Measurements from ENCODE around the gene CASS4. TPM values are rescaled to one million over a fixed set of nuclear protein-coding genes. Genes with fewer than 3 reads are reported as not detected.

CASS4 gene
- polyA plus RNA-seq, 2 of the 4 experiments (the other 2 are of a cell fraction), result 0.09 TPM

DNA sequence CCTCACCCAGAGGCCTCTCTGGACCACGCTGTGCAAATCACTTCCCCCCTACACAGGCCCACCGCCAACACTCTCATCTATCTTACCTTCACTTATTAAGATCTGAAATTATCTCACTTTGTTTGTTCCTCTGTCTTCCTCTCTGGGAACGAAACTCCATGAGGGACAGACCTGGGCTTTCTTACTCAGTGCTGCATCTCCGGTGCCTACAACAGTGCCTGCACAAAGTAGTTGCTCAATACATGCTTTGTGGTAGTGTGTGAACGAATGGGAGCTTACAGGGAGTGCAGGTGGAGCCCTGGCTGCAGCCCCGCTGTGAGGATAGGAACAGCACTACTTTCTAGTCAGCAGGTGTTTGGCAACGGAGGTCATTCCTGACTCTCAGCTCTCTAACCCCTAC, 5.3 kb downstream of the CASS4 start (continued):
- TF ChIP-seq TP53 (CRISPR knock-in tag; IDR thresholded peaks at IDR 0.05), result no peak
- TF ChIP-seq RFX5 (IDR thresholded peaks at IDR 0.05), result no peak
- TF ChIP-seq, protein P1, sequence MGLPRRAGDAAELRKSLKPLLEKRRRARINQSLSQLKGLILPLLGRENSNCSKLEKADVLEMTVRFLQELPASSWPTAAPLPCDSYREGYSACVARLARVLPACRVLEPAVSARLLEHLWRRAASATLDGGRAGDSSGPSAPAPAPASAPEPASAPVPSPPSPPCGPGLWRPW (IDR thresholded peaks at IDR 0.05), result no peak
- TF ChIP-seq, protein P2, sequence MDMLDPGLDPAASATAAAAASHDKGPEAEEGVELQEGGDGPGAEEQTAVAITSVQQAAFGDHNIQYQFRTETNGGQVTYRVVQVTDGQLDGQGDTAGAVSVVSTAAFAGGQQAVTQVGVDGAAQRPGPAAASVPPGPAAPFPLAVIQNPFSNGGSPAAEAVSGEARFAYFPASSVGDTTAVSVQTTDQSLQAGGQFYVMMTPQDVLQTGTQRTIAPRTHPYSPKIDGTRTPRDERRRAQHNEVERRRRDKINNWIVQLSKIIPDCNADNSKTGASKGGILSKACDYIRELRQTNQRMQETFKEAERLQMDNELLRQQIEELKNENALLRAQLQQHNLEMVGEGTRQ (IDR thresholded peaks at IDR 0.05), result no peak
- no peak for TF ChIP-seq ZNF302 (CRISPR knock-in tag; IDR thresholded peaks at IDR 0.05)
- no peak for TF ChIP-seq ESRRA (IDR thresholded peaks at IDR 0.05; ENCODE audit: borderline replicate concordance, low read length)

DNA sequence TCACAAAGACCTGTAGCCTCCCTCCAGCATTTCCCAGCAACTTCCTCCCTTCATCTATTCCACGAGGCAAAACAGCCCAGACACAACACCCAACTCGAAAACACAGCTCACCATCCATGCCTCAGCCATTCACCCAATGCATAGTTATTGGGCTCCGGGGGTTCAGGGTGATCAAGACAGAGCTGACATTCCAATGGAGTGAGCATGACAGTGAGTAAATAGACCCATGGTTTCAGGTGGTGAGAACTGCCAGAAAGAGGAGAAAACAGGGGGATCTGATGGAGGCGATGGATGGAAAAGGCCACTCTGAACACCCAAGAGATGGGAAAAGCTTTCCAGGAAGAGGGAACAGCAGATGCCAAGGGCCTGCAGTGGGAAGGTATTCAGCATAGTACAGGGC, 5.9 kb downstream of the CASS4 start:
- FAIRE-seq, result no peak
- no peak for ATAC-seq
- Histone ChIP-seq H3K4me2 (no peak overlapping the region), H3K9me3 (no peaks in the 10 kb centered on the region), H3K27ac (no peak overlapping the region), H3K4me3 (no peak overlapping the region), H3K4me1 (peaks cover 10% of the 10 kb centered on the region; the same call in 2 of the 3 replicates)
- WGBS (ENCODE audit: missing lambda C conversion rate), result 68% methylated on average over 4 of the region's 4 CpGs
- ChIA-PET POLR2A (no interaction called here), CTCF (interaction anchor here (0.9 to 1.3 kb wide), 2 partner anchors 9 to 19 kb away, joined by 3 to 6 read pairs; no protein-coding TSS in a partner anchor)
- TF ChIP-seq, protein P2 (IDR thresholded peaks at IDR 0.05), result no peak
- TF ChIP-seq BHLHE40 (IDR thresholded peaks at IDR 0.05; ENCODE audit: low read depth, low read length) (no peak), ZC3H11A (IDR thresholded peaks at IDR 0.05) (no peak), NR3C1 (IDR thresholded peaks at IDR 0.05) (no peak), KDM1A (IDR thresholded peaks at IDR 0.05; ENCODE audit: low read depth) (no peak), RAD21 (conservative IDR thresholded peaks at IDR 0.05 in 1 of 2, IDR thresholded peaks at IDR 0.05 in 1 of 2) (no peak), HOXA7 (CRISPR knock-in tag; IDR thresholded peaks at IDR 0.05) (no peak)
- TF ChIP-seq, protein P3, sequence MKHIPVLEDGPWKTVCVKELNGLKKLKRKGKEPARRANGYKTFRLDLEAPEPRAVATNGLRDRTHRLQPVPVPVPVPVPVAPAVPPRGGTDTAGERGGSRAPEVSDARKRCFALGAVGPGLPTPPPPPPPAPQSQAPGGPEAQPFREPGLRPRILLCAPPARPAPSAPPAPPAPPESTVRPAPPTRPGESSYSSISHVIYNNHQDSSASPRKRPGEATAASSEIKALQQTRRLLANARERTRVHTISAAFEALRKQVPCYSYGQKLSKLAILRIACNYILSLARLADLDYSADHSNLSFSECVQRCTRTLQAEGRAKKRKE (CRISPR knock-in tag; IDR thresholded peaks at IDR 0.05; ENCODE audit: low read depth), result no peak
- TF ChIP-seq, protein P4, sequence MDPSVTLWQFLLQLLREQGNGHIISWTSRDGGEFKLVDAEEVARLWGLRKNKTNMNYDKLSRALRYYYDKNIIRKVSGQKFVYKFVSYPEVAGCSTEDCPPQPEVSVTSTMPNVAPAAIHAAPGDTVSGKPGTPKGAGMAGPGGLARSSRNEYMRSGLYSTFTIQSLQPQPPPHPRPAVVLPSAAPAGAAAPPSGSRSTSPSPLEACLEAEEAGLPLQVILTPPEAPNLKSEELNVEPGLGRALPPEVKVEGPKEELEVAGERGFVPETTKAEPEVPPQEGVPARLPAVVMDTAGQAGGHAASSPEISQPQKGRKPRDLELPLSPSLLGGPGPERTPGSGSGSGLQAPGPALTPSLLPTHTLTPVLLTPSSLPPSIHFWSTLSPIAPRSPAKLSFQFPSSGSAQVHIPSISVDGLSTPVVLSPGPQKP (IDR thresholded peaks at IDR 0.05; ENCODE audit: low read depth, low read length), result no peak
- TF ChIP-seq, protein P1 (IDR thresholded peaks at IDR 0.05), result no peak
- DNase-seq (ENCODE audit: low read depth in 1 of 2, low spot score in 1 of 2), result no peak

DNA sequence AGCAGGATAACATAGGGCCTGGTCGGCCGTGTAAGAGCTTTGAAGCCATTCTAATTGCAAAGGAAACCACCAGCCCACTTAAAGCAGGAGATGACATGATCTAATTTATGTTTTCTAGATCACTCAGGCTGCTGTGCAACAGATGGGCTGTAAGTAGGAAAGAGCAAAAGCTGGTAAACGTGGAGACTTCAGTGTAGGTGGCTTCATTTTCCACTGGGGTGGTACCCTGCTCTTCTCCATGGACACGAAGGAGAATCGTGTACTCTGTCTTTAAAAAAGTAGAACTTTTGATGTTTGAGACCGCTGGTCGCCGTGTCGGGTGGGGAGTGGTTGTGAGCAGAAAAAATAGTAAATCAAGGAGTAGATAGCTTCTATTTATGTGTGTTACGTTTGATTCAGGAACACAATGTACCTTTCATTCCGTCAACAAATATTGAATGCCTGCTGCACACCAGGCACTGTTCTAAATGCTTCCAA, 6.4 kb downstream of the CASS4 start:
- CTCF ChIA-PET, result interaction anchor here (0.9 to 1.3 kb wide), 2 partner anchors 9 to 20 kb away, joined by 3 to 6 read pairs; no protein-coding TSS in a partner anchor
- no peaks in the 10 kb centered on the region for H3K9me3 ChIP-seq
- no peak overlapping the region for H3K27ac ChIP-seq
- POLR2A ChIA-PET, result no interaction called here
- H3K4me2 ChIP-seq, result no peak overlapping the region
- H3K4me3 ChIP-seq, result no peak overlapping the region
- 83% methylated on average over 11 of the region's 11 CpGs for WGBS (ENCODE audit: missing lambda C conversion rate)
- TF ChIP-seq JUN (IDR thresholded peaks at IDR 0.05), result no peak
- TF ChIP-seq RFX5 (IDR thresholded peaks at IDR 0.05), result no peak
- TF ChIP-seq HEYL (CRISPR knock-in tag; IDR thresholded peaks at IDR 0.05), result no peak
- no peak for TF ChIP-seq EP300 (IDR thresholded peaks at IDR 0.05)
- TF ChIP-seq POLR2A (IDR thresholded peaks at IDR 0.05; ENCODE audit: low read length), result no peak
- no peak for TF ChIP-seq MAZ (IDR thresholded peaks at IDR 0.05; ENCODE audit: borderline replicate concordance, low read depth, low read length)
- TF ChIP-seq HOXB5 (CRISPR knock-in tag; IDR thresholded peaks at IDR 0.05), result no peak
- TF ChIP-seq, protein P5, sequence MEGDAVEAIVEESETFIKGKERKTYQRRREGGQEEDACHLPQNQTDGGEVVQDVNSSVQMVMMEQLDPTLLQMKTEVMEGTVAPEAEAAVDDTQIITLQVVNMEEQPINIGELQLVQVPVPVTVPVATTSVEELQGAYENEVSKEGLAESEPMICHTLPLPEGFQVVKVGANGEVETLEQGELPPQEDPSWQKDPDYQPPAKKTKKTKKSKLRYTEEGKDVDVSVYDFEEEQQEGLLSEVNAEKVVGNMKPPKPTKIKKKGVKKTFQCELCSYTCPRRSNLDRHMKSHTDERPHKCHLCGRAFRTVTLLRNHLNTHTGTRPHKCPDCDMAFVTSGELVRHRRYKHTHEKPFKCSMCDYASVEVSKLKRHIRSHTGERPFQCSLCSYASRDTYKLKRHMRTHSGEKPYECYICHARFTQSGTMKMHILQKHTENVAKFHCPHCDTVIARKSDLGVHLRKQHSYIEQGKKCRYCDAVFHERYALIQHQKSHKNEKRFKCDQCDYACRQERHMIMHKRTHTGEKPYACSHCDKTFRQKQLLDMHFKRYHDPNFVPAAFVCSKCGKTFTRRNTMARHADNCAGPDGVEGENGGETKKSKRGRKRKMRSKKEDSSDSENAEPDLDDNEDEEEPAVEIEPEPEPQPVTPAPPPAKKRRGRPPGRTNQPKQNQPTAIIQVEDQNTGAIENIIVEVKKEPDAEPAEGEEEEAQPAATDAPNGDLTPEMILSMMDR (IDR thresholded peaks at IDR 0.05), result no peak
- TF ChIP-seq, protein P6, sequence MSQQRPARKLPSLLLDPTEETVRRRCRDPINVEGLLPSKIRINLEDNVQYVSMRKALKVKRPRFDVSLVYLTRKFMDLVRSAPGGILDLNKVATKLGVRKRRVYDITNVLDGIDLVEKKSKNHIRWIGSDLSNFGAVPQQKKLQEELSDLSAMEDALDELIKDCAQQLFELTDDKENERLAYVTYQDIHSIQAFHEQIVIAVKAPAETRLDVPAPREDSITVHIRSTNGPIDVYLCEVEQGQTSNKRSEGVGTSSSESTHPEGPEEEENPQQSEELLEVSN (IDR thresholded peaks at IDR 0.05; ENCODE audit: borderline replicate concordance, low read depth), result no peak
- TF ChIP-seq SREBF2 (IDR thresholded peaks at IDR 0.05), result no peak
- TF ChIP-seq ESRRA (IDR thresholded peaks at IDR 0.05; ENCODE audit: borderline replicate concordance, low read length), result no peak
- no peak for DNase-seq (ENCODE audit: low read depth in 1 of 2, low spot score in 1 of 2)
- no peak for ATAC-seq
- FAIRE-seq, result no peak
- H3K4me1 ChIP-seq, result peaks cover 13% of the 10 kb centered on the region; the same call in 2 of the 3 replicates
